ENCODE measurements around the gene SLC22A23.

Gene SLC22A23

DNA sequence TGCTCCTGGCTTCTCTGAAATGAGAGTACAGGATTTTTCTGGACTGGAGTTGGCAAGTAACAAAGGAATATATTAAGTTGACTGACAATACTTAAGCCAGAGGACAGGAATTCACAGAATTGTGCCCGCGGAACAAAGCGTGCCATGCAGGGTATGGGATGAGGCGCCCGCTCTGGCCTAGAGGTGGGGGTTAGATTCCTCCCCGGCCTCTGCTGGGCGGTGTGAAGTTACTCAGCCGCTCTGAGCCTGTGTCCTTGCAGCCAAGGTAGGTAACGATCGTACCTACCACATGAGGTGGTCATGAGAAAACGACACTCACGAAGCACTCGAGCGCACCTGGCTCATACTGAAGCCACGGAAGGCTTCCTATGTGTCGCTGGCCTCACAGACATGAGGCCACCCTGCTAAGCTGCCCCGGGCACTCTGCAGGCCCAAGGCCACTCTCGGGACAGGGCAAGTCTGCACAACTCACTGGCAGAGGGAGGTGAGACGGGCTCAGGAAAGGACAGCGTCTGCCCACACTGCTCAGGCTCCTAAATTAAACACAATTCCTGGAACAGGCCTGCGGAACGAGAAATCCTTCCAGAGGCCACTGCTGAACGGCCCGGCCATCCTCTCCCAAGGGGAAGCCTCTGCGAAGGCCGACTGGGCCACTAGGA, 127.3 kb downstream of the SLC22A23 start:
- H3K4me1 ChIP-seq (ENCODE audit: low read length), result peaks cover 44% of the 10 kb centered on the region
- no peaks in the 10 kb centered on the region for H3K27me3 ChIP-seq (ENCODE audit: low read depth, low read length)
- H2AFZ ChIP-seq (ENCODE audit: low read depth, low read length), result no peak overlapping the region
- no peaks in the 10 kb centered on the region for H3K36me3 ChIP-seq (replicated peaks; ENCODE audit: low read depth, low read length)
- H3K4me3 ChIP-seq (ENCODE audit: low read length), result no peak overlapping the region
- H3K9me3 ChIP-seq (ENCODE audit: insufficient read depth, low read length), result no peaks in the 10 kb centered on the region
- TF ChIP-seq EZH2phosphoT487 (IDR thresholded peaks at IDR 0.05; ENCODE audit: low read depth), result no peak
- TF ChIP-seq, protein P1, sequence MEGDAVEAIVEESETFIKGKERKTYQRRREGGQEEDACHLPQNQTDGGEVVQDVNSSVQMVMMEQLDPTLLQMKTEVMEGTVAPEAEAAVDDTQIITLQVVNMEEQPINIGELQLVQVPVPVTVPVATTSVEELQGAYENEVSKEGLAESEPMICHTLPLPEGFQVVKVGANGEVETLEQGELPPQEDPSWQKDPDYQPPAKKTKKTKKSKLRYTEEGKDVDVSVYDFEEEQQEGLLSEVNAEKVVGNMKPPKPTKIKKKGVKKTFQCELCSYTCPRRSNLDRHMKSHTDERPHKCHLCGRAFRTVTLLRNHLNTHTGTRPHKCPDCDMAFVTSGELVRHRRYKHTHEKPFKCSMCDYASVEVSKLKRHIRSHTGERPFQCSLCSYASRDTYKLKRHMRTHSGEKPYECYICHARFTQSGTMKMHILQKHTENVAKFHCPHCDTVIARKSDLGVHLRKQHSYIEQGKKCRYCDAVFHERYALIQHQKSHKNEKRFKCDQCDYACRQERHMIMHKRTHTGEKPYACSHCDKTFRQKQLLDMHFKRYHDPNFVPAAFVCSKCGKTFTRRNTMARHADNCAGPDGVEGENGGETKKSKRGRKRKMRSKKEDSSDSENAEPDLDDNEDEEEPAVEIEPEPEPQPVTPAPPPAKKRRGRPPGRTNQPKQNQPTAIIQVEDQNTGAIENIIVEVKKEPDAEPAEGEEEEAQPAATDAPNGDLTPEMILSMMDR (IDR thresholded peaks at IDR 0.05; ENCODE audit: low read depth, low read length), result no peak
- no peaks in the 10 kb centered on the region for H4K20me1 ChIP-seq (ENCODE audit: insufficient read depth, low read length)
- H3K27ac ChIP-seq (ENCODE audit: low read length), result no peak overlapping the region
- H3K9ac ChIP-seq (ENCODE audit: low read length), result no peak overlapping the region
- no peaks in the 10 kb centered on the region for H3K79me2 ChIP-seq (ENCODE audit: low read length)
- H3K4me2 ChIP-seq (ENCODE audit: low read length), result no peak overlapping the region

DNA sequence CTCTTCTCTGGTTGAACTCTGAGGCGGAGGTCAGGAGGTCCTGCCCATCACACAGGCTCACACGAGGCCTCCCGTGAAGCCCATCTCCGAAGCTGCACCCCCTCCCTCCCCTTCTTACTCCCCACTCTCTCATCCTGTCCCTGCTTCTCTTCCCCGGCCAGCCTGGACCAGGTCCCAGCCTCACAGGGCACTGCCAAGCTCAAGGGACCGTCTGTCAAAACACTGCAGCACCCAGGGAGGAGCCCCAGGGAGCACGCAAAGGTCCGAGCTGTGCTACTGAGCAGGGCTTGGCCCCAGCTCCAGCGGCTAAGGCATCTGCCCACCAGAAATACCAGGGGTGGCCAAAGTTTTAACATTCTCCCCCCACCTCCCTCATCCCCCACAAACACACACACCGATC, 128.1 kb downstream of the SLC22A23 start:
- Histone ChIP-seq H3K4me3 (ENCODE audit: low read length) (no peak overlapping the region), H3K27me3 (ENCODE audit: low read depth, low read length) (no peaks in the 10 kb centered on the region), H2AFZ (ENCODE audit: low read depth, low read length) (no peak overlapping the region), H3K9ac (ENCODE audit: low read length) (no peak overlapping the region), H4K20me1 (ENCODE audit: insufficient read depth, low read length) (no peaks in the 10 kb centered on the region), H3K4me2 (ENCODE audit: low read length) (no peak overlapping the region), H3K79me2 (ENCODE audit: low read length) (no peaks in the 10 kb centered on the region), H3K9me3 (ENCODE audit: insufficient read depth, low read length) (no peaks in the 10 kb centered on the region), H3K4me1 (ENCODE audit: low read length) (peaks cover 43% of the 10 kb centered on the region), H3K36me3 (replicated peaks; ENCODE audit: low read depth, low read length) (no peaks in the 10 kb centered on the region), H3K27ac (ENCODE audit: low read length) (no peak overlapping the region)
- no peak for TF ChIP-seq EZH2phosphoT487 (IDR thresholded peaks at IDR 0.05; ENCODE audit: low read depth)
- TF ChIP-seq, protein P1 (IDR thresholded peaks at IDR 0.05; ENCODE audit: low read depth, low read length), result no peak

- Histone ChIP-seq H3K4me3 (ENCODE audit: low read length) (no peak overlapping the region), H3K4me1 (ENCODE audit: low read length) (peaks cover 36% of the 10 kb centered on the region), H3K27me3 (ENCODE audit: low read depth, low read length) (no peaks in the 10 kb centered on the region), H3K4me2 (ENCODE audit: low read length) (no peak overlapping the region), H3K79me2 (ENCODE audit: low read length) (no peaks in the 10 kb centered on the region), H4K20me1 (ENCODE audit: insufficient read depth, low read length) (no peaks in the 10 kb centered on the region), H2AFZ (ENCODE audit: low read depth, low read length) (no peak overlapping the region), H3K36me3 (replicated peaks; ENCODE audit: low read depth, low read length) (no peaks in the 10 kb centered on the region), H3K9me3 (ENCODE audit: insufficient read depth, low read length) (no peaks in the 10 kb centered on the region), H3K9ac (ENCODE audit: low read length) (no peak overlapping the region), H3K27ac (ENCODE audit: low read length) (no peak overlapping the region)
- no peak for TF ChIP-seq EZH2phosphoT487 (IDR thresholded peaks at IDR 0.05; ENCODE audit: low read depth)
- TF ChIP-seq, protein P1 (IDR thresholded peaks at IDR 0.05; ENCODE audit: low read depth, low read length), result no peak
Observed at GRCh38 chr6:3328145-3328544, 128.7 kb downstream of the SLC22A23 start.

DNA sequence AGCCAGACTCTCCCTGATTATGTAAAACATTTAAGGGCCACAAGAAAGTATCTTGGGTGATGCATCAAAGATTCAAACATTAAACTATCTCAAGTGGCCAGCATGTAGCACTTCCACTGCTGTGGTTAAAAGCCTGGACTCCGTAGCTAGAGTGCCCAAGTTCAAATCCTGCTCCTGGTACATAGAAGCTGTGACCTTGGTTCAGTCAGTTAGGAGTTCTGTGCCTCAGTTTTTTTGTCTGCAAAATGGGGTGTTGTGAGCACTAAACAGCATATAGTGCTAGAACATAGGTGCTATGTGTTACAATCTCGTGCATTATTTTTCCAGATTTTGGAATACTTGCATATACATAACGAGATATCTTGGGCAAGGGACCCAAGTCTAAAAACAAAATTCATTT, 129.4 kb downstream of the SLC22A23 start:
- Histone ChIP-seq H3K4me3 (ENCODE audit: low read length) (no peak overlapping the region), H2AFZ (ENCODE audit: low read depth, low read length) (no peak overlapping the region), H3K27ac (ENCODE audit: low read length) (no peak overlapping the region), H4K20me1 (ENCODE audit: insufficient read depth, low read length) (no peaks in the 10 kb centered on the region), H3K27me3 (ENCODE audit: low read depth, low read length) (no peaks in the 10 kb centered on the region), H3K4me2 (ENCODE audit: low read length) (no peak overlapping the region), H3K4me1 (ENCODE audit: low read length) (peaks cover 36% of the 10 kb centered on the region), H3K36me3 (replicated peaks; ENCODE audit: low read depth, low read length) (no peaks in the 10 kb centered on the region), H3K9ac (ENCODE audit: low read length) (no peak overlapping the region), H3K79me2 (ENCODE audit: low read length) (no peaks in the 10 kb centered on the region), H3K9me3 (ENCODE audit: insufficient read depth, low read length) (no peaks in the 10 kb centered on the region)
- no peak for TF ChIP-seq EZH2phosphoT487 (IDR thresholded peaks at IDR 0.05; ENCODE audit: low read depth)
- TF ChIP-seq, protein P1 (IDR thresholded peaks at IDR 0.05; ENCODE audit: low read depth, low read length), result no peak

Data from OCI-LY3 (cell line).